Measurements from ENCODE around the gene MAGI2. TPM values are rescaled to one million over a fixed set of nuclear protein-coding genes. Genes with fewer than 3 reads are reported as not detected.
A peak's percentile ranks its signal among the peaks of the same experiment; 100 is the strongest.

Gene MAGI2
- total RNA-seq, 1 donor from 2014 or later: 11.4 TPM

GRCh38 chr7:78134256-78134655 is 1319.2 kb downstream of the MAGI2 start:
- Mint-ChIP-seq H3K27ac (no peak overlapping the region), H3K4me1 (ENCODE audit: low read depth) (peaks cover 2% of the 10 kb centered on the region), H3K36me3 (ENCODE audit: insufficient read depth) (no peaks in the 10 kb centered on the region), H3K4me3 (ENCODE audit: low read depth) (no peak overlapping the region), H3K27me3 (no peaks in the 10 kb centered on the region), H3K9me3 (ENCODE audit: low read depth) (no peaks in the 10 kb centered on the region)
- peak; percentile 57 for TF ChIP-seq CTCF (IDR thresholded peaks at IDR 0.05; ENCODE audit: unreplicated experiment)
- no peak for DNase-seq (ENCODE audit: low spot score, unreplicated experiment)

GRCh38 chr7:78130446-78131215 is 1322.8 kb downstream of the MAGI2 start:
- Mint-ChIP-seq H3K4me3 (ENCODE audit: low read depth) (no peak overlapping the region), H3K9me3 (ENCODE audit: low read depth) (no peaks in the 10 kb centered on the region), H3K27me3 (no peaks in the 10 kb centered on the region), H3K4me1 (ENCODE audit: low read depth) (peaks cover 11% of the 10 kb centered on the region), H3K27ac (no peak overlapping the region), H3K36me3 (ENCODE audit: insufficient read depth) (no peaks in the 10 kb centered on the region)
- TF ChIP-seq CTCF (IDR thresholded peaks at IDR 0.05; ENCODE audit: unreplicated experiment): no peak
- no peak for DNase-seq (ENCODE audit: low spot score, unreplicated experiment)

DNA sequence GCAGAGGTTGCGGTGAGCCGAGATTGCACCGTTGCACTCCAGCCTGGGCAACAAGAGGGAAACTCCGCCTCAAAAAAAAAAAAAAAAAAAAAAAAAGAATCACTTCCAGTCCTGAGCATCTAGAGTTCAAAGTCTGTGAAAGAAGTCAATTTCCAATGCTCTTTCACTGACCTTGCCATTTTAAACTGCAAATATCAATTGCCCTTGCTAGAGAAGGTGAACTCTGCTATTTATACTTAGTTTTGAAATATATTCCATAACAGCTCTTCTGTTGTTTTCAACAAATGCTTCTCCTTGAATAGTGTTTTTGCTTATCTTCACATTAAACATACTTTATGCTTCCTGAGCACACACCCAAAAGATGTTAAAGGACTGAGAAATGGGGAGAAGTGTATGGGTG is 1323.6 kb downstream of the MAGI2 start:
- TF ChIP-seq CTCF (IDR thresholded peaks at IDR 0.05; ENCODE audit: unreplicated experiment): no peak
- Mint-ChIP-seq H3K27me3 (no peaks in the 10 kb centered on the region), H3K4me1 (ENCODE audit: low read depth) (peaks cover 12% of the 10 kb centered on the region), H3K36me3 (ENCODE audit: insufficient read depth) (no peaks in the 10 kb centered on the region), H3K27ac (no peak overlapping the region), H3K4me3 (ENCODE audit: low read depth) (no peak overlapping the region), H3K9me3 (ENCODE audit: low read depth) (no peaks in the 10 kb centered on the region)
- no peak for DNase-seq (ENCODE audit: low spot score, unreplicated experiment)

- Mint-ChIP-seq H3K36me3 (ENCODE audit: insufficient read depth) (no peaks in the 10 kb centered on the region), H3K27me3 (no peaks in the 10 kb centered on the region), H3K9me3 (ENCODE audit: low read depth) (no peaks in the 10 kb centered on the region), H3K4me1 (ENCODE audit: low read depth) (peaks cover 10% of the 10 kb centered on the region), H3K27ac (peak overlapping the region; percentile 41), H3K4me3 (ENCODE audit: low read depth) (no peak overlapping the region)
- no peak for DNase-seq (ENCODE audit: low spot score, unreplicated experiment)
- TF ChIP-seq CTCF (IDR thresholded peaks at IDR 0.05; ENCODE audit: unreplicated experiment): no peak
Observed at GRCh38 chr7:78127009-78127408, 1326.5 kb downstream of the MAGI2 start.

DNA sequence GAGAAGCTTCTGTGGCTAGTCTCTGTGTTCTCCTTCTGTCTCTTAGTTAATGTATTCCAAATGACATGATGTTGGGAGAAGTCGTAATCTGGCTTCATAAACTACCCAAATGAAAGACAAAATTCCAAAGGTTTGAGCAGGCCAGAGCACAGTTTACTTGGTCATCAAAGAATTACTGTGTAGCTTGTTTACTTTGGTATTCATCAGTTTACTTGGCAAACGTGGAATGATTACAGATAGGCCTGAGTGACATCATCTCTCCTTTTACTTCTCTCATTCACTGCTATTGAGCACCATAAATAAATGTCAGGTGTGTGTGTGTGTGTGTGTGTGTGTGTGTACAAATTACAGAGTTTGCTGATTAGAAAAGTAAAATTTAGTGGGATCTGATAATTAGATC is 1327.6 kb downstream of the MAGI2 start:
- no peak for TF ChIP-seq CTCF (IDR thresholded peaks at IDR 0.05; ENCODE audit: unreplicated experiment)
- no peak overlapping the region for H3K27ac Mint-ChIP-seq
- H3K27me3 Mint-ChIP-seq: no peaks in the 10 kb centered on the region
- no peak overlapping the region for H3K4me3 Mint-ChIP-seq (ENCODE audit: low read depth)
- DNase-seq (ENCODE audit: low spot score, unreplicated experiment): no peak
- H3K36me3 Mint-ChIP-seq (ENCODE audit: insufficient read depth): no peaks in the 10 kb centered on the region
- H3K9me3 Mint-ChIP-seq (ENCODE audit: low read depth): no peaks in the 10 kb centered on the region
- H3K4me1 Mint-ChIP-seq (ENCODE audit: low read depth): peaks cover 10% of the 10 kb centered on the region
